ENCODE data around the gene PCGF3.
"Not testable (repeated sequence)": the region's sequence is repeated elsewhere in the genome, so short reads cannot be mapped to it uniquely, and the experiment has no call there.

Gene PCGF3

DNA sequence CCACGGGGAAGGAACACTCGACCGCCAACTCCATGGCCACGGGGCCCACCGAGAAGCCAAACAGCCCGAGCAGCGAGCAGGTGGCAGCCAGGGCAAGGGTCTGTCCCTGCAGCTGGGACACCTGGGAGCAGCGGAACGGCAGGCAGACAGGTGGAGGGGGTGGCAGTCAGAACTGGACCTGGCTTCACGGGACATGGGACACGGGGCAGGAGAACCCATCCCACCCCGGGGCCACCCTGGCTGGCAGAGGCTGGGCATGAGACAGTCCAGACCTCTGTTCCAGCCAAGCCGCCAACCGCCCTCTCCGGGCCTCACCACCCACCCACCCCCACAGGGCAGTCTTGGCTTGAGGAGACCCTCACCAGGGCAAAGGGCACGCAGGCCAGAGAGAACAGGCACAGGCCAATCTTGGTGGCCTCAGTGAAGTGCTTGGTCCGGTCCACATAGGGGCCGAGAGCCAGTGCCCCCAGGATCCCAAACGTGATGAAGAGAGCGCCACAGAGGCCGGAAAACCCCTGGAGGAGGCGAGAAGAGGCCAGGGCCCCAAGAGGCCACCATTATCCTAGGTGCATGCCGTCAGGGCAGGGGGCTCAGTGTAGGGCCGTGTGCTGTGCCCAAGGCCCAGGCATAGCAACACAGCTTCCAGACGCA is 22.3 kb upstream of the PCGF3 start:
- no peak for DNase-seq (ENCODE audit: low read depth)

DNA sequence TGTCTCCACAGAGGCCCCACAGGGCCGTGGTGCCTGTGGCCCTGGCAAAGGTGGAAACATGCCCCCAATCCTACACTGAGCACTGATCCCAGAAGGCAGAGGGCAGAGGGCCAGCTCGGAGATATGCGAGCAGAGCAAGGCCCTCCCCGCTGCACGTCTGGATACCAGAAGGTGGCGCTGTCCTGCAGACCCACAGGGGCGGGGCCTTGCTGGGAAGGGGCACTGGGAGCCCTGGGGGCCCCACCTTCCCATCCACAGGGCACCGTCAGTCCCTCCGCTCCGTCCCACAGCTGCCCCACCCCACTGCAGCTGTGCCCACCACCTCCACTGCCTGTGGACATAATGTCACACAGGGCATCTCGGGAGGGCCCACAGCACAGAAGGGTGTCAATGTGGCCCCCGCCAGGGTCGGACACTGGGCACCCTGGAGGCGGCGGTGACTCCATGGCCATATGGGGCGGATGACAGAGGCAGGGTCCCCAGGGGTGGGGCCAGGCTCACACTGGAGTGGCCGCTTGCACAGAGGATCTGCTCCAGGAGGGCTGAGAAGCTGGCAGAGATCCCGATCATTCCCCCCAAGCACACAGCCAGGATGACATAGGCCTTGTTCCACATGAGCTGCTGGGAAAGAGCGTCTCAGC is 21.5 kb upstream of the PCGF3 start:
- DNase-seq (ENCODE audit: low read depth): peak; percentile 65

DNA sequence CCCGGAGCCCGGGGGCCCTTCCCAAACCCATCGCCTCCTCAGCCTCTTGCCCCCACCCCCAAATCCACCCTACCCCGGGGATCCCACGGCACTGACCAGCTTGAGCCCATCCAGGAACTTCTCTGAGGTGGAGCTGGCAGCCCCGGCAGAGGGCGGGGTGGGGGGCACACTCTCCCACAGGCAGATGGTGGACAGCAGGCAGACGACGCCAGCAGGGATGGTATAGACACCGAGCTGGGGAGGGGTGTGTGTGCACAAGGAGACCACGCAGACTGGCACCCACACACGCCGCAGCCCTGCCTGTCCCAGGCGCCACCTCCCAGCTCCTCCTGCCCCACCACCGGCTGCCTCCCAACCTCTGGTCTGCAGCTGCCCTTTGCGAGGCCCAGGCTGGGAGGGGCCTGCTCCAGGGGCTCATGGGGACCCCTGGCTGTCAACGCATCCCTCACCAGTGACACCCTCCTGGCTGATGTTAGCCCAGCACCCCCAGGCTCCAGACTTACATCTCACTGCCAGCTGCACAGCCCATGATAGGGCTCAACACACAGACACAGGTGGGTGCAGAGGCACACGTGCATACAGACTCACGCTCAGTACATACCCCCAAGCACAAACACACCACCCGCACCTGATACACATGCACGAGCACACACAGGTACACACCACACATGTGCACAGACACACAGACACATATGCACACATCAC is 20.9 kb upstream of the PCGF3 start:
- no peak for DNase-seq (ENCODE audit: low read depth)

DNA sequence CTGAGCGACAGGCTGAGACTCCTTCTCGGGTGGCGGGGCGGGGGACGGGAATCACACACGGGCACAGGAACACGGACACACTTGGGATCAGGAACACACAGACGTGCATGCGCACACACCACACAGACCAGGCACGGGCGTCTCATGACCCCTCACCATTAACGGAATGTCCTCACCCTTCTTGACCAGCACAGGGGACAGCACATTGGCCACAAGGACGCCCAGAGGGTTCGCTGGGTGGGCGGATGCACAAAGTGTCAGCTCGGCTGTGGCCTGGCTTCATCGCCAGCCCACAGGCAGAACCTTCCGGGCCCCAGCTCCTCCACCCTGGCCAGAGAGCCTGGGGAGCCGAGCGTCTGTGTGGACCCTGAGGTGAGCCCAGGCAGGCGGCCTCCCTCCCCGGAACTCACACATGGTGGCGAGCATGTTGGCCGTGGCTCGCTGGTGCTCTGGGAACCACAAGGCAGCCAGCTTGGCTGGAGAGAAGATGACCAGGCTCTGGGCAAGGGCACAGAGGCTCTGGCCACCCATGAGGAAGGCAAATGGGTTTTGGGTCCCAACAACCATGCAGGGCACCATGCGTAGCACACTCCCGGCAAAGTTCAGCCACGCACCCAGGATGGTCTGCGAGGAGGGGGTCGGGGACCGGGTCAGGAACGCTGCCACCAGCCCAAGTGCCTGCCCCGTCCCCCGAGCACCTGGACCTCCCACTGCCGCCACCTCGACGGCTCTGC is 19.8 kb upstream of the PCGF3 start:
- DNase-seq (ENCODE audit: low read depth): no peak

DNA sequence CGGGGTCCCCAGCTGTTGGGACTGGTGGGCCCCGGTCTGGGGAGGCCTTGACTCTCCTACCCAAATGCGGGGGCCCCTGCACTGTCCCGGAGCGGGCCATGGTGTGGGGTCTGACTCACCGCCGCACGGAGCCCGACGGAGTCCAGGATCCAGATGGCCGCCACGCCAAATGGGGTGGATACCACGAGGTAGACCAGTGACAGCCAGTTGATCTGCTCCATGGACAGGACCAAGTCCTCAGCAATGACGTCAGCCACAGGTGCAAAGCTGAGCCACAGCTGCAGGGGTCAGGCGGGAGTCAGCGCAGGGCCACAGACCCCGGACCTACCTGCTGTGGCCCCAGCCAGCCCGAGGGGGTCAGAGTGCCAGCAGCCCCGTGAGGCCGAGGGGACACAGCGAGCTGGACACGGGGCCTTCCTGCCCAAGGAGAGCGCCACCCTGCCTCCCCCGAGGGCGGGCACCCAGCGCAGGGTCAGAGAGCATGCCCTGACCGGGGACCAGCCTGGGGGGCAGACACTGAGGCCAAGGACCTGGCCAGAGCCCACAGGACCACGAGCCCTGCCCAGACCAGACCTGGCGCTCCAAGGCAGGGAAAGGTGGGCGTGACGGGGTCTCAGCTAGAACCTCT is 19.1 kb upstream of the PCGF3 start:
- no peak for DNase-seq (ENCODE audit: low read depth)

DNA sequence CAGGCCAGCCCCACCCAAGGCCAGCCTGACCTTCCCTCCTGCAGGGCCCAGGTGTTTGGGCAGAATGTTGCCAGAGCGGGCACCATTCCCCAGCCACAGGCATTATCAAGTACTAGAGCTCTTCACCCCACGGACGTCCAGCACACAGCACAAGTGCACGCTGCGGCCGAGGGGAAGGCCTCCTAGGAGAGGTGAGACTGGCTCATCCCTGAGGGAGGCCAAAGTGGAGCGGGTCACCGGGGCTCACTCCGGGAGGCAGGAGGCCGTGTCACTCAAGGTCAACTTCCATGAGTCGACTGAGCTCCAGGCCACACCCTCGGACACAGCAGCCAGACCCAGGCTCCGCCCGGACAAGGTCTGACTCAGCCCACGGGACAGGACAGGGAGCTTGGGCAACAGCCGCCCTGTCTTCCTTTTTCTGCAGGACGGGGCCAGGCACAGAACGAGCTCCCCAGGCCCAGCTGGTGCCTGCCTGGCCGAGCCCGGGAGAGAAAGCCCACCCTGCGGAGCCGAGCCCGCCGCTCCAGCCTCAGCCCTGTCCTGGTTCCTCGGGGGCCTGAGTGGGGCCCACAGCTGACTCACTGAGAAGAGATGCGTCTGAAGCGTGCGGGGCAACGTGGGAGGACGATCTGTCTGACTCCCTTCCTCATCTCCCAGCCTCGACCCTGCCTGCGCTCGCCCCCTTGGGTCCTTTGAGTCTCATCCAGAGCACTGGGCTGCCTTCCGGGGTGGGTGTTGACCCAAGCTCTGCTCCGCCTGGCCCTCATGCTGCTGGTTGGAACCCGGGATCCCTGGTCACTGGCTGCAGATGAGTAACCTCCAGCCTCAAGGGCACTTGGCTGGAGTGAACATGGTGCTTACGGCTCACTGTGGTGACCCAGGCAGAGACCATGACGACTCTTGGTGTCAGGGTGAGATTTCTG is 18.3 kb upstream of the PCGF3 start:
- peak; percentile 93 for DNase-seq (ENCODE audit: low read depth)

DNA sequence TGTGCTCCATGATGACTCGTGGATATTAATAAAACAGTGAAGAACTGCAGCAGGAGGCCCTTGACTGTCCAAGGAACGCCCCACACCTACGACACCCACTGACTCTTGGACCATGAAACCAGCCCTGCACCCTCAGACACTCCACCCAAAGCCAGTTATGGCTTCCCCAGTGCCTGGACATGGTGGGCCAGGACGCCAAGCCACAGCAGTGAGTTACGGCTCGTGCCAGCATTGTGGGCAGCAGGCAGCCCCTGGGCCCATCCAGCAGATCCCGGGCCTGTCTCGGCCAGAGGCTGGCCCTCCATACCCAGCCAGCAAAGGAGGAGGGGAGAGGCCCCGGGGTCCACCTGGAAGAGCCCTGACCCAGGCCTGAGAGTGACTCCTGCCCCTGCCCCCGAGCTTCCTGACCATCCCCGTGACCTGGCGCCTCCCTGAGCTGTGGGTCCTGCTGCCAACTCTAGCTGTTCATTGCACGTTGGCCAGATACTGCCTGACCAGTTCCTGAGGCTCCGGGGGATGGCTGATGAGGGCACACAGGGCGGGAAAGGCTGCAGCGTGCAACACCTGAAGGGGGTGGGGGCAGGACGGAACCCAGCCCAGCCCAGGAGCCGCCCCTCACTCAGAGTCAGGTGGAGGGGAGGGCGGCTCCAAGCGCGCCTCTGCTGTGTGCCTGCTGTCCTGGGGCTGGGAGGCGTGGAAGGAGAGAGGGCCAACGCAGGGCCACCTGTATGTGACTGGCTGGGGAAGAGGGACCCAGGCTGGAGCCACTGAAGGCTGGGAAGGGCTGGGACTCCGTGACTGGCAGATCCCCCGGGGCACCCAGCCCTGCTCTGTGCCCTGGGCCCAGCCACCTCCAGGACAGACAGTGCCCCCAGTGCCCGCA is 17.4 kb upstream of the PCGF3 start:
- DNase-seq (ENCODE audit: low read depth): no peak

DNA sequence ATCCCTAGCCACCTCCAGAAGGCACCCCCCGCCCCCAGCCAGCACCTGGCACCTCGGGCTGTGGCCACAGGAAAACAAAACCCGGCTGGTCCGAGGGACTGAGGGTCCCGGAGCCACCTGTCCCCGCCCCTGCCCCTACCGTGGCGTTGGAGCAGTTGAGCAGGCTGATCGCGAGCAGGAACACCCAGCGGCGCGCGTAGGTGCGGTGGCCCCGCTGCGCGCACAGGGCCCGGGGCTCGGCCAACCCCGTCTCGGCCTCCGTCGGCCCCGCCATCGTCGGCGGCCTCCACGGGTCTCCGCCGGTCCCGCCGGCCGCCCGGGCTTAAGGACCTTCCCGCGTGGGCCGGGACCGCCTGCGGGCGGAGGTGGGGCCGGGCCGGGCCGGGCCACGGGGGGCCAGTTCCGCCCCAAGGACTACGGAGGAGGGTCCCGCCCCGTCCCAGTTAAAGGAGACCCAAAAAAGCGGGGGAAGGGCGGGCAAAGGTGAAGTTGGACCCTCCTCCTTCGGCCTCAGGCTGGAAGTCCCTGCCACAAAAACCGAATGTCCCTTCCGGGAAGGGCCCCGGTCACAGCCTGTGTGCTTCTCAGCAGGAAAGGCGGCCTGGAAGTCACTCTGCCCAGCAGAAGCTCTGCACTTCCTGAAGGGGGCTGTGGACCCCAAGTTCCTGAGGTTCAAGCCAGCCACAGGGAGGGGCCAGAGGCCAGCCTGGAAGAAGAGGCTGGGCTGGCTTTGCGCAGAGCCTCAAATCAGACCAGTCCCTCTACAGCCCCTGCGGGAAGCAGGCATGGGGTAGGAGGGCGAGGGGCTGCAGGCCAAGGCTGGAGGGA is 16.6 kb upstream of the PCGF3 start, which contains the start of gene SLC49A3:
SLC49A3 (minus strand) TSS at position 298 of the 828 bp plus-strand sequence; CDS start at position 274, 24 bp downstream.
- DNase-seq (ENCODE audit: low read depth): no peak

DNA sequence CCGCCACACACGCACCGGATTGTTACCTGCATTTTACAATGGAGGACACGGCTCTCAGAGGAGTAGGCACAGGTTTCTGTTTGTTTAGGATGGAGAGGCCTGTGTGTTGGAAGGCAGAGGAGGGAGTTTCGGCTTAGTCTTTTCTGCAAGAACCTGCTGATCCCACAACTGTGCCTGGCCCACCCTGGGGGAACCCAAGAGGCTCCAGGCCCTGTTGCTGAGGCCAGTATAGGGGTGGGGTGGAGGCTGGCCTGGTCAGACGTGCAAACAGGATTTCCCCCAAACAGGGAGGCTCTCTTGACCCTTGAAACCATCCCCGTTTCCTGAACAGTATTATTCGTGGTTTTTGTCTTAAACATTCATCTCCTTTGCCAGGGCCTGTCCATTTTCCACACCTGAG is 15.9 kb upstream of the PCGF3 start:
- DNase-seq (ENCODE audit: low read depth): no peak

DNA sequence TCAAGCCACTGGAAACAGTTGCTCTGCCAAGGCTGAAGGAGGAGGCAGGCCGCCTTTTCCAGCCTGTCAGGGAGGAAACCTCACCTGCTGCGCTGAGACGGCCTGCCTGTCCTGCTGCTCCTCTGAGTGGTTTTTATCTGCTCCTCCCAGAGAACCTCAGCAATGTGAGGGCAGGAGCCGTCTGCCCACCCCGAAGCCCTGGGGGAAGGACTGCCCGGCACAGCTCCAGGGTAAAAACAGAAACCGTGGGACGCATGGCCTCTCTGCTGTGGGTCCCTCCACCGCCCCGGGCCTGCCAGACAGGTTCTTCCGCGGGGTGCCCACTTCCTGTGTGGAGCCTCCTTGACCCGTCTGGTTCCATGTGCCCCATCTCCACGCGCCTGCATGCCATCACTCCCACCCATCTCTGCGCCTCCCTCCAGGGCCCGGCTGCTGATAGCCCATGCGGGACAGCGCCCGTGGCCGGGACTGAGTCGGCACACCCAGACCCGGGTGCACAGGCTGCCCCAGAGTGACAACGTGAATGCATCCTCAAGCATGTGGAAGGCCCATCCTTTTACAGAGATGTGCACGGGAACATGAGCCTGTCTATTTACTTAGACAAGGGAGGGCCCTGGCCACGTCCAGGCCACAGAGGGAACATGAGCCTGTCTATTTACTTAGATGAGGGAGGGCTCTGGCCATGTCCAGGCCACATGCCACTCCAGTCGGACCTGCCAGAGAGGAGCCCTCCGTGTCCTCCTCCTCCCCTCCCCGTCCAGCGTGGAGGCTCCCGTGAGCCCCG is 12.7 kb upstream of the PCGF3 start:
- DNase-seq (ENCODE audit: low read depth): no peak

DNA sequence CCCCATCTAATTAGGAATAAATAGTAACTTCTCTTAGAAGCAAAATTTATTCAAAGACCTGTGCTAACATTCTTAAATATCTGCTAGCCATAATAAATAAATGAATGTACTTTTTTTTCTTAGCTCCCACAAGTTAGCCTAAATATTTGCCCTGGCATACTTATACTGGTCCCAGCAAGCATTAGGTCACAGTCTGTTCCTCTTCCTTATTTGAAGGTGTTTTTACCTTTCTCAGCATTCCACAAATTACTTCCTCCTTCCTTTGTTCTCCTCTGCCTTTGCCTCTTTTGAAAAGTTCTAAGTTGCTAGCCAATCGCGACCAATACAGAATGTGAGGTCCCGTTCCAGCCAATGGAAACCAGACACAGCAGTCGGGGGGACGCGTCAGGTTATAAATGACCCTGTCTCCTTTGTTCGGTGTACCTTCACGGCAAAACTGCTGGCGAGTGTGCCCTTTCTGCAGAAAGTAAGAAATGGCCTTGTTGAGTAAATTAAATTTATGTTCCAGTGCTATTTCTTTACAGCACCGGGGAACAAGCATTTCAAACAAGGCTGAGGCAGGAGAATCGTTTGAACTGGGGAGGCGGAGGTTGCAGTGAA is 11.2 kb upstream of the PCGF3 start:
- DNase-seq (ENCODE audit: low read depth): not testable (repeated sequence)

DNA sequence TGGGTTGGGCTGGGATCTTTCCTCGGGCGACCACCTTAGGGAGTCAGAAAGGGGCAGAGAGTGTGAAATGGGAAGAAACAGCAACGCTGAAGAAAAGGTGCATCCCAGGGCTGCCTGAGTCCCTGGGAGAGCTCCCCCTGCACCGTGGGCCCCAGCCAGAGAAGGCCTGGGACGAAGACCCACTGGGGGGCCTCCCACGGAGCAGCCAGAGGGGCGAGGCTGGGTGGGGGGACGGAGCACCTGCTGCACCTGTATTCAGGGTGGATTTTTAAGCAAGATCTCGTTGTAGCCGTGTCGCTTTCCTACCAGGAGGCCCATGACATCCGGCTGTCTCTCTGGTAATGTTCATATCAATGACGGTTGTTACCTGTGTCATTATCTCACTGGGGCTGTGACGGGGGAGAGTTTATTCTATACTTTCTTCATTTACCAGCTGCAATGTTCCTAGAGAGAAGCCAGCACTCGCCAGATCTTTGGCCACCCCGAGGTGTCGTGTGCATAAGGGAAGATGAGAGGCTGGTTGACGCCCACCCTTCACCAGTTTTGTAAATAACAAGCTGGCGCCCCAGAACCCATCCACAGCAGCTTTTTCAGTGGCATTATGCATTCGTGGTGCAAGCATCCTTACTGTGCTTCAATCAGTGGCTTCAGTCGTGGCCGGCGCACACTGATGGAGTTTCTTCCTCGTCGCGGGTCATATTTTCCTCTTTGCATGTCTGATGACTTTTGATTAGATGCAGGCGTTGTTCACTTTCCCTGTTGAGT is 5.6 kb upstream of the PCGF3 start:
- no peak for DNase-seq (ENCODE audit: low read depth)

DNA sequence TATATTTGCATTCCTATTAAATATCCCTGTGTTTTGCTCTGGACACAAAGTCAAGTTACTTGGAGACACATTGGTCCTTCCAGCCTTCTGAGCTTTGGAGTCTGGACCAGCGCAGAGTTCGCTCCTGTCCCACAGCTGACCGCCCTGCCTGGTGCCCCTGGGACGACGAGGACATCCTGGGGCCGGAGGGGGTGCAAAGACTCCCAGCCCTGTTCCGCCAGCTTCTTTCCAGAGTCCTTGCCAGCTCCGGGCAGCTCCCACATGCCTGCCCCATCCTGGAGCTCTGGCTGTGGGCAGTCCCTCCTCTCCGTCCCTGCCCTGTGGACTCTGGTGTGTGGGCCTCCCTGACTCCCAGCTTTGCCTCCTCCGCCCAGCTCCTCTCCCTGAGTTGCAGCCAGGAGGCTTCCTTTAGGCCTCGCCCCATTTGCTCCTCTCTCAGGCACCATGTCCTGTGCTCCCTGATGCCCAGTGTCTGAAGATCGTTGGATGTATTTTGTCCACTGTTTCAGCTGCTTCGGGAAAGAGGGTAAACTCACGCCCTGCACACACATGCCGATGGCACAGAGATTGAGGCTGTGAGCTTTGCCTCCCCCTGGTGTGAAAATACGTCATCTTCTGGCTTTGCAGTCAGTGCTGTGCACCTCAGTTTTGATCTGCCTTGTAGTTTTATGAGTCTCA is 4.9 kb upstream of the PCGF3 start:
- DNase-seq (ENCODE audit: low read depth): no peak

DNA sequence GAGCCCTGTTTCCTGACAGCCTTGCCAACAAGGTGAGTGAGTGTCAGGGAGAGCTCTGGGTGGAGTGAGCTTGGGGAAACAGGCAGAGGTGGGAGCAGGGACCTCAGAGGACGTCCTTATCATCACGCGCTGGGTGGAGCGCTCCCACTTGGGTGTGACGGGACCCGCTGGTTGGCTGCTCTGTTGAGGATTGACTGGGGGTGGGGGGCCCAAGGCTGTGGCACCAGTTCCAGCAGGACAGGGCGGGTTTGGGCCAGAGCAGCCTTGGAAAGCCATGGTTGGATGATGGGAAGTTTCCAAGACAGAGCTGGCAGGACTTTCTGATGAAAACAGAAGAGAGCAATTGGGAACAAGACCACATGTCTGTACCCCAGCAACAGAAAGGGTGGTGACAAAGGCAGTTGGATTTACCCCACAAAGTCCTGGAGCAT is 3.0 kb upstream of the PCGF3 start:
- DNase-seq (ENCODE audit: low read depth): no peak

DNA sequence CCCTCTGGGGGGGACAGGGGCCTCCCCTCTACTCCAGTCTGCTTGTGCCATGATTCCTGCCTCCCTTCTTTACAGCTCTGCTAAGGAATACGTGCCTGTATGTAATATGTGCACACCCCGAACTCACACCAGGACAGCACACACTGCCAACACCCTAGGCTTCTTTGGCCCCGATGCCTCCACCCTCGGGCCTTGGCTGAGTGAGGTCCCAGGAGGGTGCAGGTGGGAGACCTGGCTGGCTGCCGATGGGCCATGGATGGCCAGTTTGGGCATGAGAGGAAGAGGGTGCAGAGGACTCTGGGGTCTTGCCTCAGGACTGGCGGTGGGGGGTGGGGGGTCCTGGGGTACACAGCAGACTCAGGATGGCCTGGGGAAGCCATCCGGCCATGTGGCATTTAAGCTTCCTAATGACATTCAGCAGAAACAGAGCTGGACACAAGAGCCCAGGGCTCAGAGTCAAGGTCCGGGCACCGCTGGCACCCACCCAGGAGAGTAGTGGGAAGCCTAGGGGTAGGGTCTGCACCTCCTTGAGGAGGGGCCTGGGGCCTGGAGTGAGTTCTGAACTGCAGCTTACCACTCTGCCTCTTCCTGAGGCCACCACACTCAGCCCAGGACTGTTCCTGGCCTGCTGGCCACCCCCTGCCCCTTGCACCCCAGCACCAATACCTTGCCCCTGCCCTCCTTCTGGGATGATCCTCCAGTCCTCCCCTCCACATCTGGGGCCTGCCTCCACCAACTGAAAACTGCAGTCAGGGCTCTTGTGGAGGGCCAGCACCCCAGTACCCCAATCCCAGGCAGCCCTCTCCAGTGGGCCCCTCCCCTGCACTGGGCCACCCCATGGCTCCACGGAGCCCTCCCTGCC is 2.1 kb upstream of the PCGF3 start:
- DNase-seq (ENCODE audit: low read depth): no peak
